ENCODE results near the gene DCXR.

The DCXR gene

GRCh38 chr17:82025401-82026107 is 11.9 kb downstream of the DCXR start:
- no peak for TF ChIP-seq CTCF (IDR thresholded peaks at IDR 0.05; ENCODE audit: unreplicated experiment in 3 of 3)
- Mint-ChIP-seq H3K4me1 (peaks cover 7% of the 10 kb centered on the region), H3K27ac (no peak overlapping the region), H3K4me3 (peak overlapping the region; percentile 11 to 55 (median 41)), H3K36me3 (ENCODE audit: low read depth) (no peaks in the 10 kb centered on the region), H3K9me3 (no peaks in the 10 kb centered on the region), H3K27me3 (ENCODE audit: low read depth) (peaks cover 4% of the 10 kb centered on the region)

GRCh38 chr17:82024859-82025258 is 12.6 kb downstream of the DCXR start:
- peaks cover 7% of the 10 kb centered on the region for H3K4me1 Mint-ChIP-seq
- H3K4me3 Mint-ChIP-seq: no peak overlapping the region
- peaks cover 4% of the 10 kb centered on the region for H3K27me3 Mint-ChIP-seq (ENCODE audit: low read depth)
- no peaks in the 10 kb centered on the region for H3K36me3 Mint-ChIP-seq (ENCODE audit: low read depth)
- H3K9me3 Mint-ChIP-seq: no peaks in the 10 kb centered on the region
- TF ChIP-seq CTCF (IDR thresholded peaks at IDR 0.05; ENCODE audit: unreplicated experiment in 3 of 3): no peak
- H3K27ac Mint-ChIP-seq: no peak overlapping the region

- H3K4me1 Mint-ChIP-seq: peaks cover 11% of the 10 kb centered on the region
- H3K36me3 Mint-ChIP-seq (ENCODE audit: low read depth): peaks cover under 1% of the 10 kb centered on the region
- H3K4me3 Mint-ChIP-seq: peak overlapping the region; percentile 79 to 82 (median 82)
- TF ChIP-seq CTCF (IDR thresholded peaks at IDR 0.05; ENCODE audit: unreplicated experiment in 3 of 3): no peak
- no peak overlapping the region for H3K27ac Mint-ChIP-seq
- H3K27me3 Mint-ChIP-seq (ENCODE audit: low read depth): peaks cover 4% of the 10 kb centered on the region
- no peaks in the 10 kb centered on the region for H3K9me3 Mint-ChIP-seq
These were observed 13.9 kb downstream of the DCXR start for GRCh38 chr17:82023447-82024241.

DNA sequence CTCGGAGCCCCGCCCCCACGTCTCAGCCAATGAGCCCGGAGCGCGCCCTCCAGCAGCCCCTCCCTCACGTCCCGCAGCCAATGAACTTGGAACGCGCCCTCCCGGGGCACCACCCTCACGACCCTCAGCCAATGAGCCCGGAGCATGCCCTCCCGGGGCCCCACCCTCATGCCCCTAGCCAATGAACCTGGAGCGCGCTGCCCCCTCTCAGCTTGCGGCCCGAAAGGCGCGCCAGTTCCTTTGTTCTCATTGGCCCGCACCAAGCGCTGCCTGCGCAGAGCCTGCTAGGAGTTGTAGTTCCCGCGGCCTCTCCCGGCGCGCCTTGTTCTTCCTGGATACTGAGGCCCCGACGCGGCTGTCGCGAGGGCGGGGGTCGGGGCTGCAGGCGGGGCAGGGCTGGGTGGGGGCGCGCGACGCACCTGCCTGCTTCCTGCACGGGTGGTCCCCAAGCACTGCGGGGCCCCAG is 14.5 kb downstream of the DCXR start, which contains the start of gene LRRC45:
Gene LRRC45 (plus strand): TSS at position 325 of the 466 bp plus-strand sequence. CDS start 339 bp downstream, outside the sequence.
- Mint-ChIP-seq H3K4me3 (peak within 1 kb of the TSS; percentile 82 to 89 (median 89)), H3K4me1 (peaks cover 15% of the 10 kb centered on the region), H3K27me3 (ENCODE audit: low read depth) (peaks cover 4% of the 10 kb centered on the region), H3K9me3 (no peaks in the 10 kb centered on the region), H3K27ac (peak within 1 kb of the TSS in 1 of 3 experiments; percentile 49), H3K36me3 (ENCODE audit: low read depth) (peaks cover 4% of the 10 kb centered on the region)
- no peak for TF ChIP-seq CTCF (IDR thresholded peaks at IDR 0.05; ENCODE audit: unreplicated experiment in 3 of 3)

DNA sequence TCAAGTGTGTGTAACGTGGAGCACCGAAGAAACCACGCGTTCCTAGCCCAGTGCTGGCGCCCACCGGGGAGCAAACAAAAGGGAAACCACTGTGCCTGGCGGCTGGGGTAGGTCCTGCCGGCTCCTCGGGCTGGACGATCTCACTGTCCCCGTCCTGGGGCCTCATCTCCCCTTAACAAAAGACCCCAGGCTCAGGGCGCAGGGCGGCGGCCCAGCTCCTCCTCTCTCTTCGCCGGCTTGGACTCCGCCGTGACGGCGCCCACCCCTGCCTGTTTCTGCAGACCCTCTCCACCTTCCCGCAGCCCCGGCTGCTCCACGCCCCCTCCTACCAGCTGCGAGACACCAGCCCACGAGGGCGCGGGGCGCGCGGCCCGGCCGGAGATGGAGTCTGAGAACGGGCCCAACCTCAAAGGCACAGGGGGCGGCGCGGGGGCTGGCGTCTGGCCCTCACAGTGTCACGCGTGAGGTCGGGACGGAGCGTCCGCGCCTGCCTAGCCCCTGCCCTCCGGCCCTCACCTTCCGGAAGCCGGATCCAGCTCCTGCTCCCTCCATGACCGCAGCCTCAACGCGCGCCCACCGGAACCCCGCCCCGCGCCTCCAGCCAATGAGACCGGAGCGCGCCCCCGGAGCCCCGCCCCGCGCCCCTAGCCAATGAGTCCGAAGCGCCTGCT is 15.1 kb downstream of the DCXR start, which contains the start of gene CENPX:
Gene CENPX (minus strand): TSS at position 569 of the 671 bp plus-strand sequence. CDS start 17 bp downstream, at position 552.
- peaks cover 4% of the 10 kb centered on the region for H3K36me3 Mint-ChIP-seq (ENCODE audit: low read depth)
- peak within 1 kb of the TSS in 1 of 3 experiments; percentile 49 for H3K27ac Mint-ChIP-seq
- H3K27me3 Mint-ChIP-seq (ENCODE audit: low read depth): peaks cover 4% of the 10 kb centered on the region
- no peaks in the 10 kb centered on the region for H3K9me3 Mint-ChIP-seq
- H3K4me1 Mint-ChIP-seq: peaks cover 15% of the 10 kb centered on the region
- no peak for TF ChIP-seq CTCF (IDR thresholded peaks at IDR 0.05; ENCODE audit: unreplicated experiment in 3 of 3)
- H3K4me3 Mint-ChIP-seq: peak within 1 kb of the TSS; percentile 82 to 89 (median 89)
